Measurements from ENCODE around the gene TBC1D9B.

Gene TBC1D9B

GRCh38 chr5:179907556-179908324 lies at the start of gene TBC1D9B:
TBC1D9B (minus strand) TSS chr5:179907897; CDS start chr5:179907821, 76 bp downstream.
- Histone ChIP-seq H3K4me3 (ENCODE audit: low read length) (peak within 1 kb of the TSS; percentile 86; the same call in 1 of the 2 replicates), H3K36me3 (ENCODE audit: control insufficient read depth, insufficient read depth, low read length) (peaks cover 7% of the 10 kb centered on the region), H3K4me1 (ENCODE audit: control insufficient read depth, insufficient read depth, low read length) (0 out of 2 replicates have a peak, but pooled peaks cover 2% of the 10 kb centered on the region), H3K27ac (ENCODE audit: low read length) (no peak within 1 kb of the TSS), H3K9me3 (ENCODE audit: control insufficient read depth, insufficient read depth, low read length) (no peaks in the 10 kb centered on the region), H3K27me3 (ENCODE audit: control insufficient read depth, insufficient read depth, low read length) (no peaks in the 10 kb centered on the region)
- WGBS (ENCODE audit: insufficient coverage, insufficient read length), result no CpG with 5 or more reads among the region's 105 CpGs
- no peak for DNase-seq (ENCODE audit: low read depth, low spot score)

- no CpG with 5 or more reads among the region's 2 CpGs for WGBS (ENCODE audit: insufficient coverage, insufficient read length)
- Histone ChIP-seq H3K27ac (ENCODE audit: low read length) (no peak overlapping the region), H3K27me3 (ENCODE audit: control insufficient read depth, insufficient read depth, low read length) (no peaks in the 10 kb centered on the region)
Measured at GRCh38 chr5:179955630-179956029, 47.9 kb upstream of the TBC1D9B start.

GRCh38 chr5:179955062-179955461 lies 47.4 kb upstream of the TBC1D9B start:
- Histone ChIP-seq H3K27me3 (ENCODE audit: control insufficient read depth, insufficient read depth, low read length) (no peaks in the 10 kb centered on the region), H3K36me3 (ENCODE audit: control insufficient read depth, insufficient read depth, low read length) (0 out of 2 replicates have a peak, but pooled peaks cover 2% of the 10 kb centered on the region), H3K9me3 (ENCODE audit: control insufficient read depth, insufficient read depth, low read length) (no peaks in the 10 kb centered on the region), H3K4me1 (ENCODE audit: control insufficient read depth, insufficient read depth, low read length) (no peaks in the 10 kb centered on the region), H3K4me3 (ENCODE audit: low read length) (no peak overlapping the region), H3K27ac (ENCODE audit: low read length) (no peak overlapping the region)
- no peak for DNase-seq (ENCODE audit: low read depth, low spot score)
- WGBS (ENCODE audit: insufficient coverage, insufficient read length), result no CpG with 5 or more reads among the region's 6 CpGs

More at GRCh38 chr5:179955630-179956029, 47.9 kb upstream of the TBC1D9B start:
- H3K9me3 ChIP-seq (ENCODE audit: control insufficient read depth, insufficient read depth, low read length), result no peaks in the 10 kb centered on the region
- no peak for DNase-seq (ENCODE audit: low read depth, low spot score)
- no peak overlapping the region for H3K4me3 ChIP-seq (ENCODE audit: low read length)
- H3K36me3 ChIP-seq (ENCODE audit: control insufficient read depth, insufficient read depth, low read length), result 0 out of 2 replicates have a peak, but pooled peaks cover 2% of the 10 kb centered on the region
- no peaks in the 10 kb centered on the region for H3K4me1 ChIP-seq (ENCODE audit: control insufficient read depth, insufficient read depth, low read length)

- Histone ChIP-seq H3K9me3 (ENCODE audit: control insufficient read depth, insufficient read depth, low read length) (no peaks in the 10 kb centered on the region), H3K27ac (ENCODE audit: low read length) (no peak overlapping the region), H3K4me3 (ENCODE audit: low read length) (no peak overlapping the region), H3K27me3 (ENCODE audit: control insufficient read depth, insufficient read depth, low read length) (no peaks in the 10 kb centered on the region), H3K4me1 (ENCODE audit: control insufficient read depth, insufficient read depth, low read length) (no peaks in the 10 kb centered on the region), H3K36me3 (ENCODE audit: control insufficient read depth, insufficient read depth, low read length) (0 out of 2 replicates have a peak, but pooled peaks cover 2% of the 10 kb centered on the region)
- 100% methylated on average over 1 of the region's 6 CpGs for WGBS (ENCODE audit: insufficient coverage, insufficient read length)
- no peak for DNase-seq (ENCODE audit: low read depth, low spot score)
Measured at GRCh38 chr5:179954434-179954833, 46.7 kb upstream of the TBC1D9B start.

GRCh38 chr5:179953987-179954386 lies 46.3 kb upstream of the TBC1D9B start:
- no peak overlapping the region for H3K27ac ChIP-seq (ENCODE audit: low read length)
- no peak for DNase-seq (ENCODE audit: low read depth, low spot score)
- H3K4me3 ChIP-seq (ENCODE audit: low read length), result no peak overlapping the region
- H3K27me3 ChIP-seq (ENCODE audit: control insufficient read depth, insufficient read depth, low read length), result no peaks in the 10 kb centered on the region
- WGBS (ENCODE audit: insufficient coverage, insufficient read length), result no CpG with 5 or more reads among the region's 4 CpGs
- H3K9me3 ChIP-seq (ENCODE audit: control insufficient read depth, insufficient read depth, low read length), result no peaks in the 10 kb centered on the region
- H3K36me3 ChIP-seq (ENCODE audit: control insufficient read depth, insufficient read depth, low read length), result 0 out of 2 replicates have a peak, but pooled peaks cover 2% of the 10 kb centered on the region
- H3K4me1 ChIP-seq (ENCODE audit: control insufficient read depth, insufficient read depth, low read length), result no peaks in the 10 kb centered on the region

- Histone ChIP-seq H3K4me3 (ENCODE audit: low read length) (no peak overlapping the region), H3K27ac (ENCODE audit: low read length) (no peak overlapping the region), H3K9me3 (ENCODE audit: control insufficient read depth, insufficient read depth, low read length) (no peaks in the 10 kb centered on the region), H3K4me1 (ENCODE audit: control insufficient read depth, insufficient read depth, low read length) (no peaks in the 10 kb centered on the region), H3K27me3 (ENCODE audit: control insufficient read depth, insufficient read depth, low read length) (no peaks in the 10 kb centered on the region), H3K36me3 (ENCODE audit: control insufficient read depth, insufficient read depth, low read length) (no peaks in the 10 kb centered on the region)
- DNase-seq (ENCODE audit: low read depth, low spot score), result no peak
- 100% methylated on average over 7 of the region's 13 CpGs for WGBS (ENCODE audit: insufficient coverage, insufficient read length)
Measured at GRCh38 chr5:179936976-179937681, 29.4 kb upstream of the TBC1D9B start.

- DNase-seq (ENCODE audit: low read depth, low spot score), result no peak
- no peaks in the 10 kb centered on the region for H3K36me3 ChIP-seq (ENCODE audit: control insufficient read depth, insufficient read depth, low read length)
- WGBS (ENCODE audit: insufficient coverage, insufficient read length), result no CpG with 5 or more reads among the region's 8 CpGs
- no peaks in the 10 kb centered on the region for H3K9me3 ChIP-seq (ENCODE audit: control insufficient read depth, insufficient read depth, low read length)
- no peaks in the 10 kb centered on the region for H3K4me1 ChIP-seq (ENCODE audit: control insufficient read depth, insufficient read depth, low read length)
- no peak overlapping the region for H3K4me3 ChIP-seq (ENCODE audit: low read length)
- H3K27ac ChIP-seq (ENCODE audit: low read length), result no peak overlapping the region
- H3K27me3 ChIP-seq (ENCODE audit: control insufficient read depth, insufficient read depth, low read length), result no peaks in the 10 kb centered on the region
Measured at GRCh38 chr5:179930788-179931473, 23.2 kb upstream of the TBC1D9B start.

GRCh38 chr5:179927824-179928223 lies 20.1 kb upstream of the TBC1D9B start:
- no CpG with 5 or more reads among the region's 7 CpGs for WGBS (ENCODE audit: insufficient coverage, insufficient read length)
- Histone ChIP-seq H3K36me3 (ENCODE audit: control insufficient read depth, insufficient read depth, low read length) (no peaks in the 10 kb centered on the region), H3K9me3 (ENCODE audit: control insufficient read depth, insufficient read depth, low read length) (no peaks in the 10 kb centered on the region), H3K4me1 (ENCODE audit: control insufficient read depth, insufficient read depth, low read length) (no peaks in the 10 kb centered on the region), H3K4me3 (ENCODE audit: low read length) (no peak overlapping the region), H3K27me3 (ENCODE audit: control insufficient read depth, insufficient read depth, low read length) (no peaks in the 10 kb centered on the region), H3K27ac (ENCODE audit: low read length) (no peak overlapping the region)
- DNase-seq (ENCODE audit: low read depth, low spot score), result no peak

GRCh38 chr5:179926657-179927056 lies 19.0 kb upstream of the TBC1D9B start:
- Histone ChIP-seq H3K9me3 (ENCODE audit: control insufficient read depth, insufficient read depth, low read length) (no peaks in the 10 kb centered on the region), H3K27ac (ENCODE audit: low read length) (no peak overlapping the region), H3K27me3 (ENCODE audit: control insufficient read depth, insufficient read depth, low read length) (no peaks in the 10 kb centered on the region), H3K4me3 (ENCODE audit: low read length) (no peak overlapping the region), H3K36me3 (ENCODE audit: control insufficient read depth, insufficient read depth, low read length) (no peaks in the 10 kb centered on the region), H3K4me1 (ENCODE audit: control insufficient read depth, insufficient read depth, low read length) (no peaks in the 10 kb centered on the region)
- WGBS (ENCODE audit: insufficient coverage, insufficient read length), result no CpG with 5 or more reads among the region's 8 CpGs
- no peak for DNase-seq (ENCODE audit: low read depth, low spot score)

GRCh38 chr5:179923436-179923835 lies 15.7 kb upstream of the TBC1D9B start:
- Histone ChIP-seq H3K4me1 (ENCODE audit: control insufficient read depth, insufficient read depth, low read length) (no peaks in the 10 kb centered on the region), H3K36me3 (ENCODE audit: control insufficient read depth, insufficient read depth, low read length) (no peaks in the 10 kb centered on the region), H3K4me3 (ENCODE audit: low read length) (no peak overlapping the region), H3K9me3 (ENCODE audit: control insufficient read depth, insufficient read depth, low read length) (no peaks in the 10 kb centered on the region), H3K27me3 (ENCODE audit: control insufficient read depth, insufficient read depth, low read length) (no peaks in the 10 kb centered on the region), H3K27ac (ENCODE audit: low read length) (no peak overlapping the region)
- no peak for DNase-seq (ENCODE audit: low read depth, low spot score)
- WGBS (ENCODE audit: insufficient coverage, insufficient read length), result no CpG with 5 or more reads among the region's 6 CpGs
